Natural killer cell treated with Interleukin-12 subunit alpha and Interleukin-12 subunit beta and Interleukin-15 and Interleukin-18, amount 100 ng/mL, for 72 hours (primary cell): ENCODE data around the gene PCDHA11. TPM values are rescaled to one million over a fixed set of nuclear protein-coding genes. Genes with fewer than 3 reads are reported as not detected.
"Not testable (repeated sequence)": the region's sequence is repeated elsewhere in the genome, so short reads cannot be mapped to it uniquely, and the experiment has no call there.

Source experiments
- ATAC-seq, 2 donors: fragments of 150-1000 bp; cut with Tn5 transposase in 1 of 2; sonication (Bioruptor Pico), chemical (Tn5 transposase) in 1 of 2; 2 replicates each; pipeline ENCODE4 v1.10.0; 2021
- DNase-seq: peaks from one replicate; pipeline ENCODE4 v3.0.0; 2022; ENCODE audit warnings: low spot score
- H3K27ac Mint-ChIP-seq, 2 donors: 1 replicate in 1 of 2; 2 replicates in 1 of 2; pipeline ENCODE4 v1.8.0; 2022; ENCODE audit warnings: mixed read lengths in 2 of 2, mild to moderate bottlenecking in 1 of 2, moderate library complexity in 1 of 2
- H3K27me3 Mint-ChIP-seq, 2 donors: 1 replicate in 1 of 2; 2 replicates in 1 of 2; pipeline ENCODE4 v1.8.0; 2022; ENCODE audit warnings: mixed read lengths in 2 of 2
- H3K36me3 Mint-ChIP-seq: one replicate; pipeline ENCODE4 v1.8.0; 2022; ENCODE audit warnings: mixed read lengths
- H3K4me1 Mint-ChIP-seq, 2 donors: 1 replicate in 1 of 2; 2 replicates in 1 of 2; pipeline ENCODE4 v1.8.0; 2022; ENCODE audit warnings: low read depth in 2 of 2, mixed read lengths in 2 of 2, mild to moderate bottlenecking in 1 of 2
- H3K4me3 Mint-ChIP-seq: one replicate; pipeline ENCODE4 v1.8.0; 2022; ENCODE audit warnings: mixed read lengths
- H3K9me3 Mint-ChIP-seq: 2 replicates; pipeline ENCODE4 v1.8.0; 2022; ENCODE audit warnings: mixed read lengths
- total RNA-seq, 2 donors: library from RNA; stranded (reverse); gene quantifications; one replicate each; pipeline ENCODE4 v1.2.3, GENCODE V29; 2022

The PCDHA11 gene
- total RNA-seq, 2 donors from 2014 or later: not detected

- ATAC-seq: no peak
- no peak for DNase-seq
- H3K9me3 Mint-ChIP-seq: peaks cover 11% of the 10 kb centered on the region
- H3K27me3 Mint-ChIP-seq: peaks cover 9 to 17% of the 10 kb centered on the region in 2 donors
- no peak overlapping the region for H3K27ac Mint-ChIP-seq
- no peak overlapping the region for H3K4me3 Mint-ChIP-seq
- peaks cover 15% of the 10 kb centered on the region for H3K36me3 Mint-ChIP-seq
- no peaks in the 10 kb centered on the region for H3K4me1 Mint-ChIP-seq
Measured at GRCh38 chr5:140835622-140836510, 32.9 kb upstream of the PCDHA11 start.

GRCh38 chr5:140840978-140841962 is 27.5 kb upstream of the PCDHA11 start, which contains the start of gene PCDHA8:
Gene PCDHA8 (plus strand): TSS chr5:140841187. CDS start chr5:140841322, 135 bp downstream.
- ATAC-seq: no peak
- peaks cover 13% of the 10 kb centered on the region for H3K36me3 Mint-ChIP-seq
- H3K27ac Mint-ChIP-seq: no peak within 1 kb of the TSS
- no peak within 1 kb of the TSS for H3K4me3 Mint-ChIP-seq
- peaks cover 0 to 17% of the 10 kb centered on the region in 2 donors for H3K27me3 Mint-ChIP-seq
- no peaks in the 10 kb centered on the region for H3K4me1 Mint-ChIP-seq
- no peak for DNase-seq
- H3K9me3 Mint-ChIP-seq: peaks cover 7% of the 10 kb centered on the region

GRCh38 chr5:140842798-140843733 is 25.7 kb upstream of the PCDHA11 start:
- peaks cover 17% of the 10 kb centered on the region for H3K36me3 Mint-ChIP-seq
- DNase-seq (no peak), ATAC-seq (no peak)
- H3K27ac Mint-ChIP-seq: no peak overlapping the region
- H3K4me1 Mint-ChIP-seq: no peaks in the 10 kb centered on the region
- peaks cover 0 to 23% of the 10 kb centered on the region in 2 donors for H3K27me3 Mint-ChIP-seq
- peaks cover 14% of the 10 kb centered on the region for H3K9me3 Mint-ChIP-seq
- no peak overlapping the region for H3K4me3 Mint-ChIP-seq

GRCh38 chr5:140848139-140849102 is 20.3 kb upstream of the PCDHA11 start, which contains the start of gene PCDHA9:
Gene PCDHA9 (plus strand): TSS chr5:140848382. CDS start chr5:140848496, 114 bp downstream.
- H3K4me1 Mint-ChIP-seq, H3K9me3 Mint-ChIP-seq, ATAC-seq, DNase-seq, H3K36me3 Mint-ChIP-seq, H3K4me3 Mint-ChIP-seq, H3K27ac Mint-ChIP-seq: not testable (repeated sequence)
- H3K27me3 Mint-ChIP-seq: peaks cover 0 to 12% of the 10 kb centered on the region in 2 donors

- H3K9me3 Mint-ChIP-seq, DNase-seq, ATAC-seq, H3K27ac Mint-ChIP-seq, H3K36me3 Mint-ChIP-seq, H3K4me3 Mint-ChIP-seq, H3K4me1 Mint-ChIP-seq: not testable (repeated sequence)
- peaks cover 0 to 12% of the 10 kb centered on the region in 2 donors for H3K27me3 Mint-ChIP-seq
Measured at GRCh38 chr5:140849831-140850634, 18.7 kb upstream of the PCDHA11 start.

GRCh38 chr5:140855772-140856674 is 12.7 kb upstream of the PCDHA11 start, which contains the start of gene PCDHA10:
Gene PCDHA10 (plus strand): TSS chr5:140855897. CDS start chr5:140856049, 152 bp downstream.
- Mint-ChIP-seq H3K4me3 (no peak within 1 kb of the TSS), H3K4me1 (no peaks in the 10 kb centered on the region), H3K36me3 (peaks cover 15% of the 10 kb centered on the region), H3K9me3 (peaks cover 2% of the 10 kb centered on the region), H3K27ac (no peak within 1 kb of the TSS), H3K27me3 (no peaks in the 10 kb centered on the region)
- no peak for ATAC-seq
- DNase-seq: no peak

GRCh38 chr5:140857177-140857986 is 11.4 kb upstream of the PCDHA11 start:
- Mint-ChIP-seq H3K4me1 (no peaks in the 10 kb centered on the region), H3K27me3 (no peaks in the 10 kb centered on the region), H3K4me3 (no peak overlapping the region), H3K36me3 (peaks cover 15% of the 10 kb centered on the region), H3K9me3 (peaks cover 2% of the 10 kb centered on the region), H3K27ac (no peak overlapping the region)
- no peak for ATAC-seq
- no peak for DNase-seq

- no peak overlapping the region for H3K4me3 Mint-ChIP-seq
- H3K9me3 Mint-ChIP-seq: peaks cover 2% of the 10 kb centered on the region
- H3K27ac Mint-ChIP-seq: no peak overlapping the region
- no peaks in the 10 kb centered on the region for H3K27me3 Mint-ChIP-seq
- no peak for ATAC-seq
- no peaks in the 10 kb centered on the region for H3K4me1 Mint-ChIP-seq
- no peak for DNase-seq
- H3K36me3 Mint-ChIP-seq: peaks cover 15% of the 10 kb centered on the region
Measured at GRCh38 chr5:140857987-140858240, 10.8 kb upstream of the PCDHA11 start.

GRCh38 chr5:140862441-140863295 is 6.1 kb upstream of the PCDHA11 start:
- no peaks in the 10 kb centered on the region for H3K27me3 Mint-ChIP-seq
- ATAC-seq (peak in 1 of 2 donors; percentile 31), DNase-seq (no peak)
- H3K27ac Mint-ChIP-seq: no peak overlapping the region
- no peak overlapping the region for H3K4me3 Mint-ChIP-seq
- no peaks in the 10 kb centered on the region for H3K4me1 Mint-ChIP-seq
- H3K36me3 Mint-ChIP-seq: no peaks in the 10 kb centered on the region
- H3K9me3 Mint-ChIP-seq: peaks cover 2% of the 10 kb centered on the region

- H3K36me3 Mint-ChIP-seq: peaks cover 5% of the 10 kb centered on the region
- H3K27ac Mint-ChIP-seq: no peak overlapping the region
- no peaks in the 10 kb centered on the region for H3K4me1 Mint-ChIP-seq
- no peak for DNase-seq
- H3K27me3 Mint-ChIP-seq: peaks cover 0 to 4% of the 10 kb centered on the region in 2 donors
- ATAC-seq: no peak
- H3K4me3 Mint-ChIP-seq: no peak overlapping the region
- H3K9me3 Mint-ChIP-seq: peaks cover 3% of the 10 kb centered on the region
Measured at GRCh38 chr5:140869555-140869886, 764 bp downstream of the PCDHA11 start.
